GM06990 (cell line): ENCODE measurements around the gene DIO3.

Source experiments
- DNase-seq: peaks from one replicate; pipeline ENCODE4 v3.0.0-alpha.2; 2011; ENCODE audit not compliant: insufficient read length; ENCODE audit errors: extremely low read depth
- H3K27me3 ChIP-seq: replicated peaks from 2 replicates; pipeline ENCODE4 v1.6.0; 2011; ENCODE audit warnings: low read length; ENCODE audit not compliant: control insufficient read depth, insufficient read depth
- H3K36me3 ChIP-seq: 2 replicates; pipeline ENCODE4 v1.5.1; 2011; ENCODE audit warnings: low read length; ENCODE audit not compliant: control insufficient read depth, insufficient read depth
- H3K4me3 ChIP-seq: replicated peaks from 2 replicates; pipeline ENCODE4 v1.5.1; 2011; ENCODE audit warnings: low read depth, mild to moderate bottlenecking, control low read depth, low read length
- CTCF ChIP-seq: IDR thresholded peaks from 2 replicates; pipeline ENCODE4 v1.5.1; 2011; ENCODE audit warnings: low read length, control low read depth, mild to moderate bottlenecking, inconsistent platforms; ENCODE audit not compliant: insufficient read depth, poor library complexity, severe bottlenecking

DIO3 gene

GRCh38 chr14:101578489-101578888 lies 17.2 kb downstream of the DIO3 start:
- no peak for DNase-seq
- H3K4me3 ChIP-seq, result no peak overlapping the region
- TF ChIP-seq CTCF, result no peak
- H3K27me3 ChIP-seq, result no peaks in the 10 kb centered on the region; the same call in 1 of the 2 replicates
- H3K36me3 ChIP-seq, result no peaks in the 10 kb centered on the region

GRCh38 chr14:101579372-101580080 lies 18.2 kb downstream of the DIO3 start:
- H3K27me3 ChIP-seq, result no peaks in the 10 kb centered on the region; the same call in 1 of the 2 replicates
- TF ChIP-seq CTCF, result no peak
- H3K4me3 ChIP-seq, result no peak overlapping the region
- H3K36me3 ChIP-seq, result no peaks in the 10 kb centered on the region
- no peak for DNase-seq

GRCh38 chr14:101581806-101582205 lies 20.5 kb downstream of the DIO3 start:
- DNase-seq, result no peak
- Histone ChIP-seq H3K27me3 (no peaks in the 10 kb centered on the region; the same call in 1 of the 2 replicates), H3K36me3 (no peaks in the 10 kb centered on the region), H3K4me3 (no peak overlapping the region)
- no peak for TF ChIP-seq CTCF

- no peak for DNase-seq
- Histone ChIP-seq H3K27me3 (no peaks in the 10 kb centered on the region; the same call in 1 of the 2 replicates), H3K4me3 (no peak overlapping the region), H3K36me3 (no peaks in the 10 kb centered on the region)
- no peak for TF ChIP-seq CTCF
Observed at GRCh38 chr14:101582294-101582693, 21.0 kb downstream of the DIO3 start.

- Histone ChIP-seq H3K4me3 (no peak overlapping the region), H3K36me3 (no peaks in the 10 kb centered on the region), H3K27me3 (no peaks in the 10 kb centered on the region; the same call in 1 of the 2 replicates)
- no peak for TF ChIP-seq CTCF
- DNase-seq, result no peak
Observed at GRCh38 chr14:101583006-101583714, 21.9 kb downstream of the DIO3 start.
